PC-3 (cell line): ENCODE measurements around the gene AP1AR. TPM values are rescaled to one million over a fixed set of nuclear protein-coding genes. Genes with fewer than 3 reads are reported as not detected.

Experiments
- ATAC-seq: fragments of 200-7000 bp; cut with Tn5 transposase; 2 replicates; pipeline ENCODE4 v1.9.1; 2020; ENCODE audit warnings: mild to moderate bottlenecking, moderate library complexity
- BruUV-seq: library from RNA; stranded (reverse); fragments of 400-500 nt; replicated peaks from 2 replicates; lab custom pipeline; 2021; lab: Mats Ljungman, UMichigan
- CTCF ChIA-PET: fragments of 300-600 bp; sonication (Branson Sonifier 250); formaldehyde crosslinking; loops from one replicate; lab custom pipeline; 2022; ENCODE audit warnings: antibody characterized with exemption; lab: Charles Lee
- POLR2A ChIA-PET: fragments of 300-600 bp; sonication (Branson Sonifier 250); formaldehyde crosslinking; loops from one replicate; lab custom pipeline; 2022; ENCODE audit warnings: antibody characterized with exemption; ENCODE audit not compliant: unreplicated experiment; lab: Charles Lee
- DNase-seq: peaks from one replicate; pipeline ENCODE4 v3.0.0-alpha.2; 2015
- H2AFZ ChIP-seq: fragments of 300-600 bp; sonication (generic); 2 replicates; pipeline ENCODE4 v1.6.0; 2016; ENCODE audit warnings: antibody characterized with exemption, low read length
- H3F3A ChIP-seq: fragments of 300-600 bp; sonication (generic); one replicate; pipeline ENCODE4 v1.6.0; 2017; ENCODE audit warnings: antibody characterized with exemption, low read length, control low read depth, mild to moderate bottlenecking; ENCODE audit not compliant: unreplicated experiment
- H3K27ac ChIP-seq: fragments of 300-600 bp; sonication (generic); 2 replicates; pipeline ENCODE4 v1.5.1; 2016; ENCODE audit warnings: mild to moderate bottlenecking, low read length
- H3K27me3 ChIP-seq: fragments of 300-600 bp; sonication (generic); 2 replicates; pipeline ENCODE4 v1.6.1; 2016; ENCODE audit warnings: low read length, mixed read lengths
- H3K36me3 ChIP-seq: fragments of 300-600 bp; sonication (generic); 2 replicates; pipeline ENCODE4 v1.6.1; 2016; ENCODE audit warnings: low read depth, mixed run types, low read length, mixed read lengths
- H3K4me1 ChIP-seq: fragments of 300-600 bp; sonication (generic); 2 replicates; pipeline ENCODE4 v1.5.1; 2016; ENCODE audit warnings: low read length; ENCODE audit not compliant: insufficient read depth
- H3K4me2 ChIP-seq: fragments of 300-600 bp; sonication (generic); 2 replicates; pipeline ENCODE4 v1.6.0; 2016; ENCODE audit warnings: low read length
- H3K4me3 ChIP-seq: fragments of 300-600 bp; sonication (generic); 2 replicates; pipeline ENCODE4 v1.5.1; 2016; ENCODE audit warnings: mild to moderate bottlenecking, low read length, mixed read lengths
- H3K79me2 ChIP-seq: fragments of 300-600 bp; sonication (generic); 2 replicates; pipeline ENCODE4 v1.6.1; 2017; ENCODE audit warnings: low read length, mixed read lengths
- H3K9ac ChIP-seq: fragments of 300-600 bp; sonication (generic); 2 replicates; pipeline ENCODE4 v1.6.0; 2016; ENCODE audit warnings: mild to moderate bottlenecking, low read length
- H3K9me2 ChIP-seq: fragments of 300-600 bp; sonication (generic); replicated peaks from 2 replicates; pipeline ENCODE4 v1.6.1; 2016; ENCODE audit warnings: mixed run types, low read length, mixed read lengths
- H3K9me3 ChIP-seq: fragments of 300-600 bp; sonication (generic); 2 replicates; pipeline ENCODE4 v1.6.1; 2016; ENCODE audit warnings: low read length, mixed read lengths
- H4K20me1 ChIP-seq: fragments of 300-600 bp; sonication (generic); 2 replicates; pipeline ENCODE4 v1.6.1; 2016; ENCODE audit warnings: low read length, mixed read lengths
- CTCF ChIP-seq: fragments of 300-600 bp; sonication (generic); conservative IDR thresholded peaks from 2 replicates; pipeline ENCODE4 v1.5.1; 2017; ENCODE audit warnings: antibody characterized with exemption, low read depth, mild to moderate bottlenecking, low read length
- EZH2 ChIP-seq: fragments of 300-600 bp; sonication (generic); IDR thresholded peaks from one replicate; pipeline ENCODE4 v1.6.1; 2017; ENCODE audit warnings: antibody characterized with exemption, mild to moderate bottlenecking, low read length; ENCODE audit not compliant: unreplicated experiment
- EZH2phosphoT487 ChIP-seq: fragments of 300-600 bp; sonication (generic); IDR thresholded peaks from 2 replicates; pipeline ENCODE4 v1.6.1; 2018; ENCODE audit warnings: mild to moderate bottlenecking, antibody characterized with exemption, low read length, borderline replicate concordance
- intact Hi-C: fragments of 100-400 bp; cut with micrococcal nuclease; formaldehyde crosslinking; loops from 2 replicates; pipeline ENCODE4 v1.9.0; 2023
- total RNA-seq: library from RNA; depleted of rRNA; stranded (reverse); fragments of >200 nt; gene quantifications from 2 replicates; pipeline ENCODE4 v1.2.3, GENCODE V29; 2014

AP1AR gene
- total RNA-seq, 1 experiment from 2014 or later, result 34.6 TPM

- no peaks in the 10 kb centered on the region for H3K9me3 ChIP-seq
- no peaks in the 10 kb centered on the region for H3K4me1 ChIP-seq
- no peak overlapping the region for H3K27ac ChIP-seq
- DNase-seq (no peak), ATAC-seq (no peak)
- no peak overlapping the region for H3K4me3 ChIP-seq
- no peak overlapping the region for H2AFZ ChIP-seq
- no peaks in the 10 kb centered on the region for H4K20me1 ChIP-seq
- H3K9ac ChIP-seq, result no peak overlapping the region
- H3F3A ChIP-seq, result no peaks in the 10 kb centered on the region
- H3K79me2 ChIP-seq, result no peaks in the 10 kb centered on the region
- H3K36me3 ChIP-seq, result no peaks in the 10 kb centered on the region
- no peaks in the 10 kb centered on the region for H3K9me2 ChIP-seq
- H3K4me2 ChIP-seq, result no peak overlapping the region
- ChIA-PET POLR2A (no interaction called here), CTCF (no interaction called here)
- TF ChIP-seq EZH2phosphoT487, result no peak
- TF ChIP-seq EZH2, result no peak
- TF ChIP-seq CTCF, result no peak
- BruUV-seq, result no TSS peak
- no peaks in the 10 kb centered on the region for H3K27me3 ChIP-seq
- intact Hi-C loops, result no loop called here
Measured at GRCh38 chr4:112210777-112211176, 20.8 kb upstream of the AP1AR start.

GRCh38 chr4:112213091-112213490, 18.5 kb upstream of the AP1AR start:
- H3K27me3 ChIP-seq, result no peaks in the 10 kb centered on the region
- H2AFZ ChIP-seq, result no peak overlapping the region
- no peaks in the 10 kb centered on the region for H3F3A ChIP-seq
- no peaks in the 10 kb centered on the region for H3K9me2 ChIP-seq
- intact Hi-C loops, result no loop called here
- no peak overlapping the region for H3K27ac ChIP-seq
- no peak overlapping the region for H3K9ac ChIP-seq
- TF ChIP-seq EZH2phosphoT487 (no peak), CTCF (no peak), EZH2 (no peak)
- CTCF ChIA-PET, result no interaction called here
- no peak overlapping the region for H3K4me2 ChIP-seq
- H3K4me1 ChIP-seq, result no peaks in the 10 kb centered on the region
- no peaks in the 10 kb centered on the region for H3K79me2 ChIP-seq
- H3K4me3 ChIP-seq, result no peak overlapping the region
- no peaks in the 10 kb centered on the region for H4K20me1 ChIP-seq
- H3K36me3 ChIP-seq, result no peaks in the 10 kb centered on the region
- ATAC-seq (no peak), DNase-seq (no peak)
- no TSS peak for BruUV-seq
- no peaks in the 10 kb centered on the region for H3K9me3 ChIP-seq
- POLR2A ChIA-PET, result no interaction called here

- no peak overlapping the region for H3K4me3 ChIP-seq
- no peak overlapping the region for H3K27ac ChIP-seq
- no peak overlapping the region for H3K9ac ChIP-seq
- no peaks in the 10 kb centered on the region for H3K4me1 ChIP-seq
- no peak overlapping the region for H3K4me2 ChIP-seq
- H3F3A ChIP-seq, result no peaks in the 10 kb centered on the region
- no peaks in the 10 kb centered on the region for H3K9me2 ChIP-seq
- POLR2A ChIA-PET, result no interaction called here
- no peaks in the 10 kb centered on the region for H3K36me3 ChIP-seq
- no peaks in the 10 kb centered on the region for H4K20me1 ChIP-seq
- no peak for ATAC-seq
- H3K27me3 ChIP-seq, result no peaks in the 10 kb centered on the region
- BruUV-seq, result no TSS peak
- intact Hi-C loops, result loop anchor here (1.0 kb wide), 2 partner anchors 21 to 52 kb away; no protein-coding TSS in a partner anchor
- TF ChIP-seq EZH2, result no peak
- TF ChIP-seq EZH2phosphoT487, result no peak
- TF ChIP-seq CTCF, result no peak
- CTCF ChIA-PET, result no interaction called here
- H3K79me2 ChIP-seq, result no peaks in the 10 kb centered on the region
- no peaks in the 10 kb centered on the region for H3K9me3 ChIP-seq
- H2AFZ ChIP-seq, result 0 out of 2 replicates have a peak overlapping the region, but pooled peaks have one; percentile 31
- DNase-seq, result no peak
Measured at GRCh38 chr4:112213856-112214255, 17.7 kb upstream of the AP1AR start.
